GM12873 (cell line): ENCODE measurements around the gene PRPH2.

Experiments
- CTCF ChIP-seq: IDR thresholded peaks from 2 replicates; pipeline ENCODE4 v1.5.1; 2012; ENCODE audit warnings: low read depth, mild to moderate bottlenecking, moderate library complexity, low read length, control low read depth; ENCODE audit not compliant: insufficient read depth; ENCODE audit errors: missing control alignments

The PRPH2 gene

DNA sequence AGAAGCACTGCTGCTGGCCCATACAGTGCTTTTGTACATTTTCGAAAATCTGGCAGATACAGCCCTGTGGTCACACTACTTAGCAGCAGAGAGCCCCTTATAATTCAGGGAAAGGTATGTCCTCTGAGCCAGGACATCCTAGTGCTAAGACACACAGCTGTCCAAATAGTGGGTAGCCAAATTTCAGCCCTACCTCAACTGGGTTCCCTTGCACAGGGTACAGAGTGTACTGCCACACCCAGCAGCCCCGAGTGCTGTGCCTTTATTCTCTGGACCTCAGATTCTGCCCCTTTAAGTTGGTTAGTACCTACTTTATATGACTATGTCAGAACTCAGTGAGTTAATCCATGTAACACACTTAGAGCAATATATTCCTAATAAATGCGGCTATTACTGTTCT, 47.6 kb downstream of the PRPH2 start:
- no peak for TF ChIP-seq CTCF

DNA sequence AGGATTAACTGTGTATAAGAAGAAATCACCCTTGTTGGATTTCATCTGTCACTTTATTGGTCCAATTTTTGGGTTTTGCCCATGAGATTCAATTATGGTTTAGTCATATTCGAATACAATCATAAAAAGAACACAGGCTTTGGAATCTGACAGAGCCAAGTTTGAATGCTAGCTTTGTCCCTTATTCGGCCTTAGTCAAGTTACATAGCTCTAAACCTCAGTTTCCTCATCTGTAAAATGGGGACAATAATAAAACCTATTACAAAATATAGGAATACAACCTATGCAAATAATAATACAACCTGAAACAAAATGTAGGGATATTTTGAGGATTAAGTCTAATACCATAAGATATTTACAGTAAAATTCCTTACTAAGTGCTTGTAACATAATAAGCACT, 57.7 kb downstream of the PRPH2 start:
- TF ChIP-seq CTCF, result no peak

GRCh38 chr6:42661540-42662153, 60.8 kb downstream of the PRPH2 start:
- peak; percentile 78 for TF ChIP-seq CTCF

- no peak for TF ChIP-seq CTCF
These were observed 62.6 kb downstream of the PRPH2 start for GRCh38 chr6:42659806-42660205.

DNA sequence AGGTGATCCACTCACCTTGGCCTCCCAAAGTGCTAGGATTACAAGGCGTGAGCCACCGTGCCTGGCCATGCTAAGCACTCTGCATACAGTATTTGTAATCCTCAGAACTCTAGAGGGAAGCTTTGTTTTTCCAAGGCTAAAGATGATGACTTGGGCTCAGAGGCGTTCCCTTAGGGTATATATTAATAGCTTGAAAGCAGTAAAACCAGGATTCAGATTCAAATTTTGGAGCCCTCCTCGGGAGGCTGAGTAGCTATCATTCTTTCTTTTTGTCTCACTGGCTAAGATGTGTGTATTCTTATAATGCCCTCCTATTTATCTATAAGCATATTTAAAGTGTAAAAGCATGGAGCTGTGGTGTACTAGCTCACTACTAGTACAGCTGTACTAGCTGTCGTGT, 68.5 kb downstream of the PRPH2 start:
- no peak for TF ChIP-seq CTCF

DNA sequence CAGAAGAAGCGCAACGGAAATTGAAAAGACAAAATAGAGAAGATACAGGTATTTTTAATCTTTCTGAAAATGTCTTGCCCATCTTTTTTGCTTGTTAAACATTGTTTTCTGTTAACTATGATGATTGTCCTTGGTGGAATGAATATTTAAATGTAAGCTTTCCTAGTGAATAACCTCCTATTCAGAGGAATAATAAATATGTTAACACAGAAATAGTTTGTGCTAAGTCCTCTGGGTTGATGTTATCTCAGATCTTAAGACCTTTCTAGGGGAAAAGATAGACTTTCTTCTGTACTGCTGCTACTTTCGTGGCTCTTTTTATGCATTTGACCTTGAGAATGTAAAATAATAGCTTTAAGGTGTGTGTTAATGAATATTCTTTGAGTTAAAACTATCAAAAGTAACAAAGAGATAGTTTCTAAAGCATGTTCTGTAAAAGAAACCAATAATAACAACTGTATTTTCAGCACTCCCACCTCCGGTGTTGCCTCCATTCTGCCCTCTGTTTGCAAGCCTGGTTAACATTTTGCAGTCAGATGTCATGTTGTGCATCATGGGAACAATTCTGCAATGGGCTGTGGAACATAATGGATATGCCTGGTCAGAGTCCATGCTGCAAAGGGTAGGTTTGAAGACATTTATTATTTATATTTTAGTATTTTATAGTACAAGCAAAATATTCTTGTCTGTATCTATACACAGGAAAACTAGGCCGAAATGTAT, 70.2 kb downstream of the PRPH2 start:
- TF ChIP-seq CTCF, result no peak
